PC-3 (cell line): ENCODE results near the gene TTC12. TPM values are rescaled to one million over a fixed set of nuclear protein-coding genes. Genes with fewer than 3 reads are reported as not detected.

Source experiments
- ATAC-seq: fragments of 200-7000 bp; cut with Tn5 transposase; 2 replicates; pipeline ENCODE4 v1.9.1; 2020; ENCODE audit warnings: mild to moderate bottlenecking, moderate library complexity
- BruUV-seq: library from RNA; stranded (reverse); fragments of 400-500 nt; replicated peaks from 2 replicates; lab custom pipeline; 2021; lab: Mats Ljungman, UMichigan
- CTCF ChIA-PET: fragments of 300-600 bp; sonication (Branson Sonifier 250); formaldehyde crosslinking; loops from one replicate; lab custom pipeline; 2022; ENCODE audit warnings: antibody characterized with exemption; lab: Charles Lee
- POLR2A ChIA-PET: fragments of 300-600 bp; sonication (Branson Sonifier 250); formaldehyde crosslinking; loops from one replicate; lab custom pipeline; 2022; ENCODE audit warnings: antibody characterized with exemption; ENCODE audit not compliant: unreplicated experiment; lab: Charles Lee
- DNase-seq: peaks from one replicate; pipeline ENCODE4 v3.0.0-alpha.2; 2015
- H2AFZ ChIP-seq: fragments of 300-600 bp; sonication (generic); 2 replicates; pipeline ENCODE4 v1.6.0; 2016; ENCODE audit warnings: antibody characterized with exemption, low read length
- H3F3A ChIP-seq: fragments of 300-600 bp; sonication (generic); one replicate; pipeline ENCODE4 v1.6.0; 2017; ENCODE audit warnings: antibody characterized with exemption, low read length, control low read depth, mild to moderate bottlenecking; ENCODE audit not compliant: unreplicated experiment
- H3K27ac ChIP-seq: fragments of 300-600 bp; sonication (generic); 2 replicates; pipeline ENCODE4 v1.5.1; 2016; ENCODE audit warnings: mild to moderate bottlenecking, low read length
- H3K27me3 ChIP-seq: fragments of 300-600 bp; sonication (generic); 2 replicates; pipeline ENCODE4 v1.6.1; 2016; ENCODE audit warnings: low read length, mixed read lengths
- H3K36me3 ChIP-seq: fragments of 300-600 bp; sonication (generic); 2 replicates; pipeline ENCODE4 v1.6.1; 2016; ENCODE audit warnings: low read depth, mixed run types, low read length, mixed read lengths
- H3K4me1 ChIP-seq: fragments of 300-600 bp; sonication (generic); 2 replicates; pipeline ENCODE4 v1.5.1; 2016; ENCODE audit warnings: low read length; ENCODE audit not compliant: insufficient read depth
- H3K4me2 ChIP-seq: fragments of 300-600 bp; sonication (generic); 2 replicates; pipeline ENCODE4 v1.6.0; 2016; ENCODE audit warnings: low read length
- H3K4me3 ChIP-seq: fragments of 300-600 bp; sonication (generic); 2 replicates; pipeline ENCODE4 v1.5.1; 2016; ENCODE audit warnings: mild to moderate bottlenecking, low read length, mixed read lengths
- H3K79me2 ChIP-seq: fragments of 300-600 bp; sonication (generic); 2 replicates; pipeline ENCODE4 v1.6.1; 2017; ENCODE audit warnings: low read length, mixed read lengths
- H3K9ac ChIP-seq: fragments of 300-600 bp; sonication (generic); 2 replicates; pipeline ENCODE4 v1.6.0; 2016; ENCODE audit warnings: mild to moderate bottlenecking, low read length
- H3K9me2 ChIP-seq: fragments of 300-600 bp; sonication (generic); replicated peaks from 2 replicates; pipeline ENCODE4 v1.6.1; 2016; ENCODE audit warnings: mixed run types, low read length, mixed read lengths
- H3K9me3 ChIP-seq: fragments of 300-600 bp; sonication (generic); 2 replicates; pipeline ENCODE4 v1.6.1; 2016; ENCODE audit warnings: low read length, mixed read lengths
- H4K20me1 ChIP-seq: fragments of 300-600 bp; sonication (generic); 2 replicates; pipeline ENCODE4 v1.6.1; 2016; ENCODE audit warnings: low read length, mixed read lengths
- CTCF ChIP-seq: fragments of 300-600 bp; sonication (generic); conservative IDR thresholded peaks from 2 replicates; pipeline ENCODE4 v1.5.1; 2017; ENCODE audit warnings: antibody characterized with exemption, low read depth, mild to moderate bottlenecking, low read length
- EZH2 ChIP-seq: fragments of 300-600 bp; sonication (generic); IDR thresholded peaks from one replicate; pipeline ENCODE4 v1.6.1; 2017; ENCODE audit warnings: antibody characterized with exemption, mild to moderate bottlenecking, low read length; ENCODE audit not compliant: unreplicated experiment
- EZH2phosphoT487 ChIP-seq: fragments of 300-600 bp; sonication (generic); IDR thresholded peaks from 2 replicates; pipeline ENCODE4 v1.6.1; 2018; ENCODE audit warnings: mild to moderate bottlenecking, antibody characterized with exemption, low read length, borderline replicate concordance
- intact Hi-C: fragments of 100-400 bp; cut with micrococcal nuclease; formaldehyde crosslinking; loops from 2 replicates; pipeline ENCODE4 v1.9.0; 2023
- total RNA-seq: library from RNA; depleted of rRNA; stranded (reverse); fragments of >200 nt; gene quantifications from 2 replicates; pipeline ENCODE4 v1.2.3, GENCODE V29; 2014

TTC12 gene
- total RNA-seq, 1 experiment from 2014 or later, result 13.1 TPM

GRCh38 chr11:113319085-113319484, 4.7 kb downstream of the TTC12 start:
- ChIA-PET POLR2A (no interaction called here), CTCF (no interaction called here)
- no peaks in the 10 kb centered on the region for H3K27me3 ChIP-seq
- H3K9me3 ChIP-seq, result no peaks in the 10 kb centered on the region
- no peaks in the 10 kb centered on the region for H4K20me1 ChIP-seq
- H3K27ac ChIP-seq, result no peak overlapping the region
- ATAC-seq (no peak), DNase-seq (no peak)
- no peak overlapping the region for H2AFZ ChIP-seq
- H3K79me2 ChIP-seq, result peaks cover 11% of the 10 kb centered on the region
- TF ChIP-seq EZH2phosphoT487, result no peak
- no peak for TF ChIP-seq CTCF
- no peak for TF ChIP-seq EZH2
- BruUV-seq, result no TSS peak
- H3K4me2 ChIP-seq, result no peak overlapping the region
- H3K36me3 ChIP-seq, result no peaks in the 10 kb centered on the region; the same call in 1 of the 2 replicates
- H3K4me1 ChIP-seq, result peaks cover 11% of the 10 kb centered on the region
- no peaks in the 10 kb centered on the region for H3K9me2 ChIP-seq
- H3K9ac ChIP-seq, result no peak overlapping the region
- no peaks in the 10 kb centered on the region for H3F3A ChIP-seq
- intact Hi-C loops, result no loop called here
- H3K4me3 ChIP-seq, result no peak overlapping the region

GRCh38 chr11:113322158-113322557, 7.8 kb downstream of the TTC12 start:
- no peaks in the 10 kb centered on the region for H3K9me2 ChIP-seq

More at GRCh38 chr11:113322158-113322557, 7.8 kb downstream of the TTC12 start:
- Histone ChIP-seq H3K9me3 (no peaks in the 10 kb centered on the region), H4K20me1 (no peaks in the 10 kb centered on the region), H3K27ac (no peak overlapping the region), H3K4me1 (no peaks in the 10 kb centered on the region), H2AFZ (no peak overlapping the region), H3K9ac (no peak overlapping the region), H3F3A (no peaks in the 10 kb centered on the region), H3K79me2 (no peaks in the 10 kb centered on the region), H3K36me3 (no peaks in the 10 kb centered on the region; the same call in 1 of the 2 replicates), H3K4me2 (no peak overlapping the region), H3K4me3 (no peak overlapping the region), H3K27me3 (no peaks in the 10 kb centered on the region)
- CTCF ChIA-PET, result no interaction called here
- DNase-seq (no peak), ATAC-seq (no peak)
- TF ChIP-seq CTCF (no peak), EZH2 (no peak), EZH2phosphoT487 (no peak)
- POLR2A ChIA-PET, result no interaction called here
- intact Hi-C loops, result no loop called here
- no TSS peak for BruUV-seq
